ENCODE measurements around the gene ADAD2. TPM values are rescaled to one million over a fixed set of nuclear protein-coding genes. Genes with fewer than 3 reads are reported as not detected.

ADAD2 gene
- total RNA-seq, 2 experiments from 2014 or later = not detected

DNA sequence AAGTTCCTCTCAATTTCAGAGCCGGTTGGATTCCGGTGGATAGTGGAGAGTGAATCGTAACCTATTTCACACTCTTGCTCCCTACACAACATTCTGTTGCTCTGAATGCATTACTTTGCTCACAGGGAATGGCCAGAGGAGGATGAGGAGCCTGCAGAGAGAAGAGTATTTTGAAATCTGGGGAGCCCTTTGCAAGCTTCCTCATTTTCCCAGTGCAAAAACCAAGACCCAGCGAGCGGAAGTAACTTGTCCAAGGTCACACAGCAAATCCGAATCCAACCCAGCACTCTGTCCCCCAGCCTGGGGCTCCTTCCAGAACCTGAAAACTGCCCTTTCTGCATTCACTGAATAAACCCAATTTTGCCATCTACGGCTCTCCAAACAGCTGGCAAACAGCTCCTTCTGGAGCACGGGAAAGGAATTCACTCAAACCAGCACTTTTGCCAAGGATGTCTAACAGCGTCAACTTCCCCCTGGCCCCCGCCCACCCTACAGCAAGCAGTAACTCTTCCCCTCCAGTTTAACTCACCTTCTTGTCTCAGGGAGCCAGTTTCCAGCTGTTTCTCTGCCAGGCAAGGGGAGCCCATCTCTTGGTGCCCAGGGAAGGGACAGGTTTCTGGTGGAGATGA lies 48.3 kb downstream of the ADAD2 start:
- ChIA-PET POLR2A (no interaction called here), CTCF (no interaction called here)
- peaks cover 21% of the 10 kb centered on the region for H3K27me3 Mint-ChIP-seq
- H3K4me3 Mint-ChIP-seq = no peak overlapping the region
- H3K9me3 Mint-ChIP-seq = peaks cover 2% of the 10 kb centered on the region
- H3K4me1 Mint-ChIP-seq = no peaks in the 10 kb centered on the region
- DNase-seq = no peak
- H3K36me3 Mint-ChIP-seq (ENCODE audit: low read depth) = no peaks in the 10 kb centered on the region
- no peak overlapping the region for H3K27ac Mint-ChIP-seq

GRCh38 chr16:84239909-84240308 lies 49.0 kb downstream of the ADAD2 start, which contains the start of gene KCNG4:
KCNG4 (minus strand) TSS chr16:84240012; CDS start chr16:84237485, 2,527 bp downstream.
- ChIA-PET POLR2A (no interaction called here), CTCF (interaction anchor here (0.8 to 1.0 kb wide), 2 partner anchors 11 to 53 kb away, joined by 3 read pairs; partner anchors contain the start of gene TAF1C)
- no peak for DNase-seq
- Mint-ChIP-seq H3K4me1 (no peaks in the 10 kb centered on the region), H3K27me3 (peaks cover 21% of the 10 kb centered on the region), H3K9me3 (peaks cover 2% of the 10 kb centered on the region), H3K4me3 (no peak within 1 kb of the TSS), H3K36me3 (ENCODE audit: low read depth) (no peaks in the 10 kb centered on the region), H3K27ac (no peak within 1 kb of the TSS)

GRCh38 chr16:84240455-84240854 lies 49.5 kb downstream of the ADAD2 start:
- Mint-ChIP-seq H3K27me3 (peaks cover 21% of the 10 kb centered on the region), H3K4me1 (no peaks in the 10 kb centered on the region)
- CTCF ChIA-PET = interaction anchor here (0.8 to 1.0 kb wide), 2 partner anchors 11 to 53 kb away, joined by 3 read pairs; partner anchors contain the start of gene TAF1C

DNA sequence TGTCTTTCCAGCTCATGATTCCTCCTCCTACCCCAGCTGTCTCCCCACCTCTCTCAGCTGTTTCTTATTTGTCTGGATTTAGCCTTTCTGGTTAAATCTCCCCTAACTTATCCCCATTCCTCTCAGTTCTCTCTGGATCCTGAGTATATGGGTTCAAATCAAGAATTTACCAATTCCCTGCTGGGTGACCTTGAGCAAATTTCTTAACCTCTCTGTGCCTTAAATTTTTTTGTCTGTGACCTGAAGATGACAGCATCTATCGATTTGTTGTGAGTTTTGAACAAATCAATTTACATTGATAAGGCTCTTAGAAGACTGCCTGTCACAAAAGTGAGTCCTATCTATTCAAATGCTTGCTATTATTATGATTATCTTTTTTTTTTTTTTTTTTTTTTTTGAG lies 50.8 kb downstream of the ADAD2 start:
- peaks cover 2% of the 10 kb centered on the region for H3K9me3 Mint-ChIP-seq
- no peak overlapping the region for H3K27ac Mint-ChIP-seq
- peaks cover 23% of the 10 kb centered on the region for H3K27me3 Mint-ChIP-seq
- H3K4me1 Mint-ChIP-seq = peaks cover 2% of the 10 kb centered on the region
- no peaks in the 10 kb centered on the region for H3K36me3 Mint-ChIP-seq (ENCODE audit: low read depth)
- ChIA-PET POLR2A (no interaction called here), CTCF (no interaction called here)
- H3K4me3 Mint-ChIP-seq = no peak overlapping the region
- DNase-seq = no peak

More at GRCh38 chr16:84240455-84240854, 49.5 kb downstream of the ADAD2 start:
- Mint-ChIP-seq H3K27ac (no peak overlapping the region), H3K9me3 (peaks cover 2% of the 10 kb centered on the region), H3K36me3 (ENCODE audit: low read depth) (no peaks in the 10 kb centered on the region), H3K4me3 (no peak overlapping the region)
- DNase-seq = no peak
- POLR2A ChIA-PET = no interaction called here

DNA sequence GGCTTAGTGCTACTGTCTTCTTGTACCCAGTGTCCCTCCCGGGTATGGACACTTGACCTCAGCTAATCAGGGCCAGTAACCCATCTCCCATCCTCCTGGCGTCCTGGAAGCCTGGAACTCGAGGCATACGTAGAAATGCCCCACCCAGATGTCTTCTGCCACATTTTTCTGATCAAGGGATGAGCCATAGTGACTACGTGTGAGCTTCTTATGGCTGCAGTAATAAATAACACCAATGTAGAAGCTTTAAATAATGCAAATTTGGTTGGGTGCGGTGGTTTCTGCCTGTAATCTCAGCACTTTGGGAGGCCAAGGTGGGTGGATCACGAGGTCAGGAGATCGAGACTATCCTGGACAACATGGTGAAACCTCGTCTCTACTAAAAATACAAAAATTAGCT lies 51.9 kb downstream of the ADAD2 start:
- no peaks in the 10 kb centered on the region for H3K36me3 Mint-ChIP-seq (ENCODE audit: low read depth)
- no peak overlapping the region for H3K27ac Mint-ChIP-seq
- peaks cover 2% of the 10 kb centered on the region for H3K4me1 Mint-ChIP-seq
- H3K27me3 Mint-ChIP-seq = peaks cover 23% of the 10 kb centered on the region
- DNase-seq = no peak
- H3K9me3 Mint-ChIP-seq = peaks cover 2% of the 10 kb centered on the region
- CTCF ChIA-PET = interaction anchor here (0.9 kb wide), 1 partner anchor 56 kb away, joined by 3 read pairs; no protein-coding TSS in a partner anchor
- POLR2A ChIA-PET = no interaction called here
- H3K4me3 Mint-ChIP-seq = no peak overlapping the region

- H3K36me3 Mint-ChIP-seq (ENCODE audit: low read depth) = no peaks in the 10 kb centered on the region
- no peak for DNase-seq
- no peak overlapping the region for H3K4me3 Mint-ChIP-seq
- peaks cover 2% of the 10 kb centered on the region for H3K4me1 Mint-ChIP-seq
- H3K9me3 Mint-ChIP-seq = peaks cover 2% of the 10 kb centered on the region
- peaks cover 23% of the 10 kb centered on the region for H3K27me3 Mint-ChIP-seq
- ChIA-PET POLR2A (no interaction called here), CTCF (no interaction called here)
- no peak overlapping the region for H3K27ac Mint-ChIP-seq
These were observed 52.8 kb downstream of the ADAD2 start for GRCh38 chr16:84243732-84244131.

DNA sequence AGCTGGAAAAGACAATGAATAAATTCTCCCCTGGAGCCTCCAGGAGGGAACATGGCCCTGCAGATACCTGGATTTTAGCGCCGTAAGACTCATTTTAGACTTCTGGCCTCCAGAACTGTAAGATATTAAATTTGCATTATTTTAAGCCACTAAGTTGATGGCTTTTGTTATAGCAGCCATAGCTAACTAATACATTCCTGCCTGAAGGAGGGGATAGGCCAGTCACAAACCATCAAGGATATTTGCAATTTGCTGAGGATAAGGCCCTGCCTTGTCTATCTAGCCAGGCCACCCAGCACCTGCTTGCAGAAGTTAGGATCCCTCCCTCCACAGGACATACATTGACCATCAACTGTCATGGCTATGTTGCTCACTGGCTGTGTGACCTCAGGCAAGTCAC lies 53.8 kb downstream of the ADAD2 start:
- CTCF ChIA-PET = no interaction called here
- Mint-ChIP-seq H3K4me3 (no peak overlapping the region), H3K9me3 (peaks cover 2% of the 10 kb centered on the region), H3K27me3 (peaks cover 18% of the 10 kb centered on the region), H3K4me1 (peaks cover 2% of the 10 kb centered on the region), H3K27ac (no peak overlapping the region), H3K36me3 (ENCODE audit: low read depth) (no peaks in the 10 kb centered on the region)
- POLR2A ChIA-PET = no interaction called here
- no peak for DNase-seq

DNA sequence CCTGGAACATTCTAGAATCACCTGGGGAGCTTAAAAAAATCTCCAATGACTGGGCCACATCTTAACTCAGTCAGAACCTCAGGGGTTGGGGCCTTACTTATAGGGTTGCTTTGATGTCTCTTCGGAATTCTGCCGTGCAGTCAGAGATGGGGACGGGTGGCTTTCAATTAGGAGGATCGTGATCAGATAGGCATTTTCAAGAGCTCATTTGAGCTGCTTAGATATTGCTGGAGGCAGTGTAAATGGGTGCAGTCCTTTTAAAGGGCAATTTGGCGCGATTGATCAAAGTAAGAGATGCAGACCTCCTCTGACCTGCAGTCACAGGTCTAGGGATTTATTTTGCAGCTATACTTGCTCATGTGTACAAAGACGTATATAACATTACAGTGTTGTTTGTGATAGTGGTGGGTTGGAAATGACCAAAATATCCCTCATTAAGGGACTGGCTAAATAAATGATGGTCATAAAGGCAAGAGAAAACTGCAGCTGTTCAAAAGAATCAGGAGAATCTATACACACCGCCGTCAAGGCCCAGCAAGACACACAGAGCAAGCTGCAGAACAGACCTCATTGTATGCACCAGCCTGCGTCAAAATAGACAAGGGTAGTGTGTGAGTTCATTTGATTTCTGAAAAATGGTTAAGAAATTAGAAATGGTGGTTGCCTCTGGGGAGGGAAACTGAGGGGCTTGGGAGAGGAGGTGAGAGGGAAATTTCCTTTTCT lies 55.2 kb downstream of the ADAD2 start:
- Mint-ChIP-seq H3K4me3 (no peak overlapping the region), H3K9me3 (peaks cover 2% of the 10 kb centered on the region), H3K27me3 (peaks cover 10% of the 10 kb centered on the region), H3K27ac (no peak overlapping the region), H3K36me3 (ENCODE audit: low read depth) (no peaks in the 10 kb centered on the region), H3K4me1 (peaks cover 2% of the 10 kb centered on the region)
- DNase-seq = no peak
- CTCF ChIA-PET = interaction anchor here (0.6 to 1.4 kb wide), 3 partner anchors 11 to 1302 kb away, joined by 3 read pairs; no protein-coding TSS in a partner anchor
- POLR2A ChIA-PET = no interaction called here

GRCh38 chr16:84246679-84247077 lies 55.7 kb downstream of the ADAD2 start:
- Mint-ChIP-seq H3K4me3 (no peak overlapping the region), H3K4me1 (peaks cover 2% of the 10 kb centered on the region), H3K9me3 (peaks cover 2% of the 10 kb centered on the region), H3K27ac (no peak overlapping the region), H3K36me3 (ENCODE audit: low read depth) (no peaks in the 10 kb centered on the region), H3K27me3 (peaks cover 4% of the 10 kb centered on the region)
- no peak for DNase-seq
- ChIA-PET CTCF (interaction anchor here (0.6 to 1.2 kb wide), 2 partner anchors 10 to 12 kb away, joined by 3 read pairs; no protein-coding TSS in a partner anchor), POLR2A (no interaction called here)

Other genes starting within 250 kb of the ADAD2 start
- under 1 TPM; 0.48 to 0.77 TPM for gene OSGIN1, start 237.9 kb upstream of the ADAD2 start, total RNA-seq
- gene NECAB2, start 222.9 kb upstream of the ADAD2 start, total RNA-seq = not detected
- not detected for gene SLC38A8, start 148.4 kb upstream of the ADAD2 start, total RNA-seq
- gene MBTPS1, start 74.2 kb upstream of the ADAD2 start, total RNA-seq = 10 to 100 TPM; 57.3 to 61.9 TPM
- 10 to 100 TPM in 1 of 2 experiments, 1 to 10 TPM in 1; 8.8 to 10.6 TPM for gene HSDL1, start 46.0 kb upstream of the ADAD2 start, total RNA-seq
- gene DNAAF1, start 45.8 kb upstream of the ADAD2 start, total RNA-seq = under 1 TPM in 1 of 2 experiments, not detected in 1; 0.25 TPM
- 10 to 100 TPM; 52.1 to 60.8 TPM for gene TAF1C, start 4.1 kb upstream of the ADAD2 start, total RNA-seq
- gene KCNG4, start 48.9 kb downstream of the ADAD2 start, total RNA-seq = not detected
- gene WFDC1, start 103.7 kb downstream of the ADAD2 start, total RNA-seq = not detected
- gene ATP2C2, start 177.4 kb downstream of the ADAD2 start, total RNA-seq = not detected